Right lobe of liver (tissue), 6 donors: Measurements from ENCODE around the gene SEC14L2. TPM values are rescaled to one million over a fixed set of nuclear protein-coding genes. Genes with fewer than 3 reads are reported as not detected.
"Not testable (repeated sequence)": the region's sequence is repeated elsewhere in the genome, so short reads cannot be mapped to it uniquely, and the experiment has no call there.

ENCODE experiments used
- ATAC-seq, 4 donors: fragments of 200-7000 bp; cut with Tn5 transposase; one replicate each; pipeline ENCODE4 v1.9.1; 2020; ENCODE audit warnings: mild to moderate bottlenecking in 4 of 4, moderate library complexity in 4 of 4
- DNase-seq, 3 donors: peaks; one replicate each; pipeline ENCODE4 v3.0.0-alpha.2; 2020
- H3K27ac ChIP-seq, 3 donors: fragments of 200-600 bp; one replicate each; pipeline ENCODE4 v1.8.0; 2022
- H3K27me3 ChIP-seq, 2 donors: fragments of 200-600 bp; one replicate each; pipeline ENCODE4 v1.8.0; 2022
- H3K36me3 ChIP-seq, 4 donors: fragments of 200-600 bp; sonication (generic) in 1 of 4; one replicate each; pipeline versions ENCODE4 v1.5.1 to v1.8.0; 2017 to 2022; ENCODE audit warnings: control low read depth in 1 of 4
- H3K4me1 ChIP-seq, 4 donors: fragments of 200-600 bp; sonication (generic) in 1 of 4; one replicate each; pipeline versions ENCODE4 v1.5.1 to v1.8.0; 2017 to 2022; ENCODE audit warnings: control low read depth in 1 of 4
- H3K4me3 ChIP-seq, 3 donors: fragments of 200-600 bp; one replicate each; pipeline ENCODE4 v1.8.0; 2022
- H3K9me3 ChIP-seq, 4 donors: fragments of 200-600 bp; sonication (generic) in 1 of 4; one replicate each; pipeline versions ENCODE4 v1.5.1 to v1.8.0; 2017 to 2022; ENCODE audit warnings: control low read depth in 1 of 4
- CTCF ChIP-seq, 4 donors: fragments of 200-600 bp in 3 of 4; fragments of 450-650 bp in 1 of 4; IDR thresholded peaks; one replicate each; pipeline versions ENCODE4 v1.5.1 to v1.8.0; 2016 to 2022; ENCODE audit warnings: antibody characterized with exemption in 4 of 4, mild to moderate bottlenecking in 2 of 4
- POLR2A ChIP-seq: fragments of 450-650 bp; IDR thresholded peaks from one replicate; pipeline ENCODE4 v1.6.1; 2017; ENCODE audit warnings: antibody characterized with exemption, mild to moderate bottlenecking
- WGBS: methylation state at CpG from one replicate; pipeline ENCODE4 v1.1.6; 2018; ENCODE audit warnings: low coverage, low lambda C conversion rate; ENCODE audit not compliant: insufficient coverage; ENCODE audit errors: missing lambda C conversion rate; 5-methylcytosine and 5-hydroxymethylcytosine counted together
- intact Hi-C, 2 donors: fragments of 100-400 bp; cut with DNase I; formaldehyde crosslinking; loops; one replicate each; pipeline versions ENCODE4 v1.11.2 to v1.14.1; 2022
- total RNA-seq, 6 experiments: library from RNA; depleted of rRNA in 2 of 6; stranded (reverse); fragments of >200 nt in 2 of 6; fragmentation: NEBNext Ultra II Directional in 3 of 6; extraction: Animal tissue kit (Norgen Biotek cat#: 25700) in 3 of 6; gene quantifications; one replicate each; pipeline versions ENCODE4 v1.1.0 to v1.2.4, GENCODE V29; 2016 to 2023
- donor health status: DM: no; HTN: yes; CAD: no.
- donor health status: DM: no; HTN: no; CAD: no.
- donor health status: DM: no; HTN: no; CAD: no.
- donor health status: DM: no; HTN: yes; CAD: no.
- donor health status: DM: no; HTN: yes; CAD: no.

The SEC14L2 gene
- total RNA-seq, 6 experiments from 2014 or later, result 42.7 to 240 (median 101) TPM

- H3K9me3 ChIP-seq, result no peaks in the 10 kb centered on the region
- WGBS, result 19% methylated on average over 6 of the region's 8 CpGs
- DNase-seq (peak in 2 of 3 donors; percentile 55 to 71), ATAC-seq (peak; percentile 48 to 68 (median 61))
- H3K27ac ChIP-seq, result no peak overlapping the region
- H3K27me3 ChIP-seq, result no peaks in the 10 kb centered on the region
- peaks cover 0 to 39% (median 10%) of the 10 kb centered on the region in 4 donors for H3K4me1 ChIP-seq
- TF ChIP-seq CTCF (IDR thresholded peaks at IDR 0.05) (no peak), POLR2A (no peak)
- intact Hi-C loops, result no loop called here
- H3K4me3 ChIP-seq, result no peak overlapping the region
- no peaks in the 10 kb centered on the region for H3K36me3 ChIP-seq
Measured at GRCh38 chr22:30457981-30458380, 61.2 kb downstream of the SEC14L2 start.

GRCh38 chr22:30459181-30460052 lies 62.6 kb downstream of the SEC14L2 start:
- Histone ChIP-seq H3K4me3 (no peak overlapping the region), H3K9me3 (no peaks in the 10 kb centered on the region), H3K27ac (no peak overlapping the region), H3K36me3 (no peaks in the 10 kb centered on the region), H3K4me1 (peaks cover 0 to 39% (median 10%) of the 10 kb centered on the region in 4 donors), H3K27me3 (no peaks in the 10 kb centered on the region)
- WGBS, result 24% methylated on average over 3 of the region's 4 CpGs
- intact Hi-C loops, result no loop called here
- ATAC-seq (peak; percentile 10 to 26 (median 22)), DNase-seq (no peak)
- TF ChIP-seq POLR2A, result no peak
- TF ChIP-seq CTCF (IDR thresholded peaks at IDR 0.05), result no peak

- TF ChIP-seq CTCF (IDR thresholded peaks at IDR 0.05), result no peak
- TF ChIP-seq POLR2A, result no peak
- no peak overlapping the region for H3K27ac ChIP-seq
- intact Hi-C loops, result no loop called here
- no peaks in the 10 kb centered on the region for H3K9me3 ChIP-seq
- DNase-seq (peak; percentile 71 to 93 (median 91)), ATAC-seq (peak; percentile 85 to 91 (median 86))
- peaks cover 0 to 39% (median 10%) of the 10 kb centered on the region in 4 donors for H3K4me1 ChIP-seq
- H3K4me3 ChIP-seq, result no peak overlapping the region
- no peaks in the 10 kb centered on the region for H3K27me3 ChIP-seq
- 40% methylated on average over 1 of the region's 4 CpGs for WGBS
- H3K36me3 ChIP-seq, result no peaks in the 10 kb centered on the region
Measured at GRCh38 chr22:30460147-30460546, 63.3 kb downstream of the SEC14L2 start.

GRCh38 chr22:30460555-30460954 lies 63.7 kb downstream of the SEC14L2 start:
- DNase-seq, result peak in 2 of 3 donors; percentile 66 to 75
- WGBS, result 15% methylated on average over 5 of the region's 6 CpGs

GRCh38 chr22:30469165-30469564 lies 72.3 kb downstream of the SEC14L2 start:
- DNase-seq (no peak), ATAC-seq (no peak)
- Histone ChIP-seq H3K4me1 (peaks cover 0 to 14% (median 6%) of the 10 kb centered on the region in 4 donors), H3K27me3 (no peaks in the 10 kb centered on the region), H3K4me3 (no peak overlapping the region), H3K9me3 (no peaks in the 10 kb centered on the region), H3K36me3 (no peaks in the 10 kb centered on the region), H3K27ac (no peak overlapping the region)
- 30% methylated on average over 2 of the region's 2 CpGs for WGBS
- intact Hi-C loops, result no loop called here
- TF ChIP-seq POLR2A (no peak), CTCF (IDR thresholded peaks at IDR 0.05) (no peak)

More at GRCh38 chr22:30460555-30460954, 63.7 kb downstream of the SEC14L2 start:
- ATAC-seq, result peak in 1 of 4 donors; percentile 67
- H3K9me3 ChIP-seq, intact Hi-C loops, H3K4me3 ChIP-seq, H3K27ac ChIP-seq, H3K27me3 ChIP-seq, H3K36me3 ChIP-seq: not testable (repeated sequence)
- H3K4me1 ChIP-seq, result peaks cover 0 to 39% (median 10%) of the 10 kb centered on the region in 4 donors
